DND-41 (cell line): ENCODE results near the gene DCLK2.

Source experiments
- EZH2 ChIP-seq: IDR thresholded peaks from 3 replicates; pipeline ENCODE4 v1.6.1; 2012; ENCODE audit warnings: borderline replicate concordance, low read depth, mild to moderate bottlenecking, moderate library complexity, low read length, inconsistent platforms; ENCODE audit not compliant: severe bottlenecking
- TF ChIP-seq, protein P1 (sequence below): IDR thresholded peaks from 2 replicates; pipeline ENCODE4 v1.5.1; 2012; ENCODE audit warnings: borderline replicate concordance, low read length, moderate library complexity, mild to moderate bottlenecking; ENCODE audit not compliant: poor library complexity, severe bottlenecking; ENCODE audit errors: extremely low read depth

DNA sequence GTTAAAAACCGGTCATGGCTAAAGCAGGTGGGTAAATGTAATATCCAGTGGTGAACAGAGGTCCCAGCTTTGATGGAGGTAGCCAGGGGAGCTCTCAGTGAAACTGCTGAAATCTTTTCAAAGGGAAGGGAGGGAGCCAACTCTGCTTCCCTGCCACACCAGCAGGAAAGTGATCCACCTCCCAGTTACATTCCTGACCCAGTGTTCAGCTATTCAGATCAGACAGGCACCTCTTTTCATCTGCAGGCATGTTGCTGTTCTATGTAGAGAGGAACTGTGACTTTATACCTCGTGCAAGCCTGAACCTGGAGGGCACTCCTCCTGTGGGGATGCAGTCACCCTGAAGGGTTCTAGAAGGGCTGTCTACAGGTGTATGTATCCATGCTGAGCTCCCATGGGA, 37.6 kb downstream of the DCLK2 start:
- TF ChIP-seq, protein P1, sequence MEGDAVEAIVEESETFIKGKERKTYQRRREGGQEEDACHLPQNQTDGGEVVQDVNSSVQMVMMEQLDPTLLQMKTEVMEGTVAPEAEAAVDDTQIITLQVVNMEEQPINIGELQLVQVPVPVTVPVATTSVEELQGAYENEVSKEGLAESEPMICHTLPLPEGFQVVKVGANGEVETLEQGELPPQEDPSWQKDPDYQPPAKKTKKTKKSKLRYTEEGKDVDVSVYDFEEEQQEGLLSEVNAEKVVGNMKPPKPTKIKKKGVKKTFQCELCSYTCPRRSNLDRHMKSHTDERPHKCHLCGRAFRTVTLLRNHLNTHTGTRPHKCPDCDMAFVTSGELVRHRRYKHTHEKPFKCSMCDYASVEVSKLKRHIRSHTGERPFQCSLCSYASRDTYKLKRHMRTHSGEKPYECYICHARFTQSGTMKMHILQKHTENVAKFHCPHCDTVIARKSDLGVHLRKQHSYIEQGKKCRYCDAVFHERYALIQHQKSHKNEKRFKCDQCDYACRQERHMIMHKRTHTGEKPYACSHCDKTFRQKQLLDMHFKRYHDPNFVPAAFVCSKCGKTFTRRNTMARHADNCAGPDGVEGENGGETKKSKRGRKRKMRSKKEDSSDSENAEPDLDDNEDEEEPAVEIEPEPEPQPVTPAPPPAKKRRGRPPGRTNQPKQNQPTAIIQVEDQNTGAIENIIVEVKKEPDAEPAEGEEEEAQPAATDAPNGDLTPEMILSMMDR: no peak
- no peak for TF ChIP-seq EZH2
